PC-9 (cell line): ENCODE results near the gene ADH5. TPM values are rescaled to one million over a fixed set of nuclear protein-coding genes. Genes with fewer than 3 reads are reported as not detected.
A peak's percentile ranks its signal among the peaks of the same experiment; 100 is the strongest.

Experiments used
- Bru-seq: library from RNA; stranded (reverse); fragments of 400-500 nt; gene quantifications from one replicate; lab custom pipeline; 2021; lab: Mats Ljungman, UMichigan
- BruChase-seq, 2 experiments: library from RNA; stranded (reverse); fragments of 400-500 nt; gene quantifications; one replicate each; lab custom pipeline; 2021; lab: Mats Ljungman, UMichigan
- BruUV-seq: library from RNA; stranded (reverse); fragments of 400-500 nt; replicated peaks from 2 replicates; lab custom pipeline; 2021; lab: Mats Ljungman, UMichigan
- CTCF ChIA-PET: fragments of 300-600 bp; sonication (Branson Sonifier 250); formaldehyde crosslinking; loops from one replicate; lab custom pipeline; 2022; ENCODE audit warnings: antibody characterized with exemption; lab: Charles Lee
- POLR2A ChIA-PET: fragments of 300-600 bp; sonication (Branson Sonifier 250); formaldehyde crosslinking; loops from one replicate; lab custom pipeline; 2022; ENCODE audit warnings: antibody characterized with exemption; ENCODE audit not compliant: unreplicated experiment; lab: Charles Lee
- DNase-seq, 2 experiments: peaks; one replicate each; pipeline versions ENCODE4 v3.0.0 to v3.0.0-alpha.2; 2015 to 2022; ENCODE audit warnings: mixed read lengths in 1 of 2
- H2AFZ ChIP-seq: fragments of 200-600 bp; sonication (generic); 2 replicates; pipeline ENCODE4 v1.8.1; 2017; ENCODE audit warnings: antibody characterized with exemption
- H3F3A ChIP-seq: fragments of 200-600 bp; sonication (generic); 2 replicates; pipeline ENCODE4 v1.8.1; 2017; ENCODE audit warnings: antibody characterized with exemption, mild to moderate bottlenecking, low read depth; ENCODE audit not compliant: insufficient read depth
- H3K27ac ChIP-seq: fragments of 200-600 bp; sonication (generic); 2 replicates; pipeline ENCODE4 v1.6.1; 2016; ENCODE audit warnings: mixed run types
- H3K27me3 ChIP-seq: fragments of 200-600 bp; sonication (generic); 2 replicates; pipeline ENCODE4 v1.6.1; 2016; ENCODE audit warnings: low read depth, mixed run types; ENCODE audit not compliant: insufficient read depth
- H3K36me3 ChIP-seq: fragments of 200-600 bp; sonication (generic); 2 replicates; pipeline ENCODE4 v1.6.1; 2016; ENCODE audit warnings: low read depth, mixed run types
- H3K4me1 ChIP-seq: fragments of 200-600 bp; sonication (generic); replicated peaks from 2 replicates; pipeline ENCODE4 v1.6.1; 2016; ENCODE audit warnings: mixed run types; ENCODE audit not compliant: insufficient read depth
- H3K4me2 ChIP-seq: fragments of 200-600 bp; sonication (generic); 2 replicates; pipeline ENCODE4 v1.6.1; 2017; ENCODE audit warnings: mixed run types
- H3K4me3 ChIP-seq: fragments of 200-600 bp; sonication (generic); 2 replicates; pipeline ENCODE4 v1.6.1; 2016; ENCODE audit warnings: mixed run types
- H3K79me2 ChIP-seq: fragments of 200-600 bp; sonication (generic); 2 replicates; pipeline ENCODE4 v1.6.1; 2017; ENCODE audit warnings: low read depth, mixed run types
- H3K9me2 ChIP-seq: fragments of 200-600 bp; sonication (generic); 2 replicates; pipeline ENCODE4 v1.8.1; 2017; ENCODE audit warnings: mild to moderate bottlenecking; ENCODE audit not compliant: insufficient read depth
- H3K9me3 ChIP-seq: fragments of 200-600 bp; sonication (generic); 2 replicates; pipeline ENCODE4 v1.8.1; 2016; ENCODE audit warnings: low read depth; ENCODE audit not compliant: insufficient read depth
- H4K20me1 ChIP-seq: fragments of 200-600 bp; sonication (generic); 2 replicates; pipeline ENCODE4 v1.8.1; 2017; ENCODE audit not compliant: insufficient read depth
- EZH2 ChIP-seq: fragments of 200-600 bp; sonication (generic); IDR thresholded peaks from 2 replicates; pipeline ENCODE4 v1.8.0; 2017; ENCODE audit warnings: antibody characterized with exemption, low read depth
- intact Hi-C: fragments of 100-400 bp; cut with micrococcal nuclease; formaldehyde crosslinking; loops from one replicate; pipeline ENCODE4 v1.10.0; 2022; ENCODE audit not compliant: unreplicated experiment
- long read RNA-seq: library from polyadenylated mRNA; stranded (forward); transcript quantifications from one replicate; pipeline ENCODE4 v2.0.0, GENCODE V29; 2022
- total RNA-seq: library from RNA; stranded (reverse); gene quantifications from 2 replicates; pipeline ENCODE4 v1.2.3, GENCODE V29; 2021
- TF ChIP-seq, protein P1 (sequence below): fragments of 200-600 bp; sonication (generic); conservative IDR thresholded peaks from 2 replicates; pipeline ENCODE4 v1.6.1; 2017; ENCODE audit warnings: mixed run types, antibody characterized with exemption, mild to moderate bottlenecking, moderate library complexity

Gene ADH5
- total RNA-seq (76.9 and 94.7 TPM in 2 replicates), Bru-seq, nascent RNA (percentile 78 among the genes with signal in this experiment), BruChase-seq, experiment 1, labeled RNA remaining after a 2-hour chase (percentile 76 among the genes with signal in this experiment), BruChase-seq, experiment 2, labeled RNA remaining after a 6-hour chase (percentile 88 among the genes with signal in this experiment)
- long read RNA-seq, transcript ADH5-201 (9 exons, 2,615 nt), result major isoform, 122 of 153 reads
- long read RNA-seq, partial matches to known transcripts, result 26 of 153 reads
- long read RNA-seq, other reads (novel, unspliced or antisense), result 4 of 153 reads

DNA sequence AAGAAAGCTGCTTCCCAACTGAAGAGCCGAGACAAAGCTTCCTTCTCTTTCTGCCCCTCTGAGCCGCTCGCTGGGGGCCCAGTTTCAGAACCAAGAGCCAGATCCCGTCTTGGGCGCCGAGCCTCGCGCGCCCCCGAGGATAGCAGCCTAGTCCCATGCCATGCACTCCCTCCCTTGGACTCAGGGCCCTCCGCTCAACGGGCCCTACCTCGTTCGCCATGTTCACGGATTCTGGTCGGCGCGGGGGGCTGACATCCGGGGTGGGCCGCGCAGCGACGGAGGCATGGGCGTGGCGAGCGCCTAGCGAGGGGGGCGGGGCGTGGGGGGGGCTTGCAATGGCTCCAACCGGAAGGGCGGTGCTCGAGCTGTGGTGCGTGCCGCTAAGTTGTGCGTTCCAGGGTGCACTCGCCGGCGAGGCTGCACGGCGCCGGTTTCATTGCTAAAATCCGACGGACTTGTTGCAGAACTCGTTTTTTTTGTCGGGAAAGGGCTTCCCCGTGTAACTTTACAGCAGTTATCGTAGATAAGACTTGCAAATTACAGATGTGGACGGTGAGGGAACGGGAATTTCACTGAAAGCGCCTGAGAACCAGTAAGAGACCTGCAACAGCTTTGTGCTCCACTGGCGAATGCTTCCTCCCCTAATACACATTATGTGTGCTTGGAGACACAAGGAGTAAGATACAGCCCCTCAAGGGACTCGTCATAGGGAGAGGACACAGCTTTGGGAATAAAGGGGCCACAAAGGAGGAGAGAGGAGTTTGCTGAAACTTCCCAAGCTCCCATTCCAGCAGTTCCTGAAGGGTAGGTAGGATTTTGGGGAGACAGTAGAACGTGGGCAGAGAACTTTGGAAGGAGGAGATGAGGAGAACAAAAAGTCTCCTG, at the start of gene ADH5:
ADH5 (minus strand) TSS at position 308 of the 885 bp plus-strand sequence; CDS start at position 220, 88 bp downstream.
- H3K9me2 ChIP-seq, result no peaks in the 10 kb centered on the region
- H3K36me3 ChIP-seq, result peaks cover 13% of the 10 kb centered on the region
- peak; percentile 65 to 66 for DNase-seq
- peaks cover 17% of the 10 kb centered on the region for H3K4me1 ChIP-seq
- peak within 1 kb of the TSS; percentile 99 for H3K4me3 ChIP-seq
- peak within 1 kb of the TSS; percentile 84 for H3K4me2 ChIP-seq
- H2AFZ ChIP-seq, result peak within 1 kb of the TSS; percentile 100
- TSS peak; percentile 92 for BruUV-seq
- H3K27ac ChIP-seq, result peak within 1 kb of the TSS; percentile 71
- 0 out of 2 replicates have a peak, but pooled peaks cover 4% of the 10 kb centered on the region for H3F3A ChIP-seq
- H3K9me3 ChIP-seq, result no peaks in the 10 kb centered on the region
- POLR2A ChIA-PET, result interaction anchor here (0.5 to 1.0 kb wide), 9 partner anchors 14 to 801 kb away, joined by 3 to 49 read pairs (median 5); partner anchors contain the start of gene DAPP1
- no peaks in the 10 kb centered on the region for H3K27me3 ChIP-seq
- TF ChIP-seq EZH2, result no peak
- TF ChIP-seq, protein P1, sequence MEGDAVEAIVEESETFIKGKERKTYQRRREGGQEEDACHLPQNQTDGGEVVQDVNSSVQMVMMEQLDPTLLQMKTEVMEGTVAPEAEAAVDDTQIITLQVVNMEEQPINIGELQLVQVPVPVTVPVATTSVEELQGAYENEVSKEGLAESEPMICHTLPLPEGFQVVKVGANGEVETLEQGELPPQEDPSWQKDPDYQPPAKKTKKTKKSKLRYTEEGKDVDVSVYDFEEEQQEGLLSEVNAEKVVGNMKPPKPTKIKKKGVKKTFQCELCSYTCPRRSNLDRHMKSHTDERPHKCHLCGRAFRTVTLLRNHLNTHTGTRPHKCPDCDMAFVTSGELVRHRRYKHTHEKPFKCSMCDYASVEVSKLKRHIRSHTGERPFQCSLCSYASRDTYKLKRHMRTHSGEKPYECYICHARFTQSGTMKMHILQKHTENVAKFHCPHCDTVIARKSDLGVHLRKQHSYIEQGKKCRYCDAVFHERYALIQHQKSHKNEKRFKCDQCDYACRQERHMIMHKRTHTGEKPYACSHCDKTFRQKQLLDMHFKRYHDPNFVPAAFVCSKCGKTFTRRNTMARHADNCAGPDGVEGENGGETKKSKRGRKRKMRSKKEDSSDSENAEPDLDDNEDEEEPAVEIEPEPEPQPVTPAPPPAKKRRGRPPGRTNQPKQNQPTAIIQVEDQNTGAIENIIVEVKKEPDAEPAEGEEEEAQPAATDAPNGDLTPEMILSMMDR, result no peak
- intact Hi-C loops, result no loop called here
- CTCF ChIA-PET, result no interaction called here
- peaks cover 40% of the 10 kb centered on the region for H3K79me2 ChIP-seq
- H4K20me1 ChIP-seq, result 0 out of 2 replicates have a peak, but pooled peaks cover 2% of the 10 kb centered on the region

GRCh38 chr4:99136329-99136728, 47.7 kb upstream of the ADH5 start:
- CTCF ChIA-PET, result no interaction called here
- no peaks in the 10 kb centered on the region for H3F3A ChIP-seq
- no peak overlapping the region for H3K4me3 ChIP-seq
- intact Hi-C loops, result no loop called here
- no peaks in the 10 kb centered on the region for H3K27me3 ChIP-seq
- H3K4me2 ChIP-seq, result no peak overlapping the region
- no peak overlapping the region for H2AFZ ChIP-seq
- no peaks in the 10 kb centered on the region for H3K4me1 ChIP-seq
- H3K27ac ChIP-seq, result no peak overlapping the region
- no TSS peak for BruUV-seq
- H3K36me3 ChIP-seq, result no peaks in the 10 kb centered on the region
- H4K20me1 ChIP-seq, result no peaks in the 10 kb centered on the region
- POLR2A ChIA-PET, result no interaction called here
- no peaks in the 10 kb centered on the region for H3K79me2 ChIP-seq
- no peak for DNase-seq
- no peaks in the 10 kb centered on the region for H3K9me3 ChIP-seq
- no peaks in the 10 kb centered on the region for H3K9me2 ChIP-seq
- no peak for TF ChIP-seq EZH2
- TF ChIP-seq, protein P1, result no peak

GRCh38 chr4:99135541-99136162, 47.1 kb upstream of the ADH5 start:
- Histone ChIP-seq H3K9me3 (no peaks in the 10 kb centered on the region), H4K20me1 (no peaks in the 10 kb centered on the region), H3K36me3 (no peaks in the 10 kb centered on the region), H3K9me2 (no peaks in the 10 kb centered on the region), H3K4me3 (no peak overlapping the region), H3F3A (no peaks in the 10 kb centered on the region), H3K4me2 (no peak overlapping the region), H3K27me3 (no peaks in the 10 kb centered on the region), H3K4me1 (no peaks in the 10 kb centered on the region), H3K27ac (no peak overlapping the region), H2AFZ (no peak overlapping the region), H3K79me2 (no peaks in the 10 kb centered on the region)
- ChIA-PET POLR2A (no interaction called here), CTCF (no interaction called here)
- DNase-seq, result no peak
- intact Hi-C loops, result no loop called here
- no TSS peak for BruUV-seq
- TF ChIP-seq EZH2, result no peak
- TF ChIP-seq, protein P1, result no peak
